ENCODE measurements around the gene CCDC148. TPM values are rescaled to one million over a fixed set of nuclear protein-coding genes. Genes with fewer than 3 reads are reported as not detected.

CCDC148 gene
- polyA plus RNA-seq, 2 of the 4 experiments (the other 2 are of a cell fraction), result 0.41 to 0.85 TPM

DNA sequence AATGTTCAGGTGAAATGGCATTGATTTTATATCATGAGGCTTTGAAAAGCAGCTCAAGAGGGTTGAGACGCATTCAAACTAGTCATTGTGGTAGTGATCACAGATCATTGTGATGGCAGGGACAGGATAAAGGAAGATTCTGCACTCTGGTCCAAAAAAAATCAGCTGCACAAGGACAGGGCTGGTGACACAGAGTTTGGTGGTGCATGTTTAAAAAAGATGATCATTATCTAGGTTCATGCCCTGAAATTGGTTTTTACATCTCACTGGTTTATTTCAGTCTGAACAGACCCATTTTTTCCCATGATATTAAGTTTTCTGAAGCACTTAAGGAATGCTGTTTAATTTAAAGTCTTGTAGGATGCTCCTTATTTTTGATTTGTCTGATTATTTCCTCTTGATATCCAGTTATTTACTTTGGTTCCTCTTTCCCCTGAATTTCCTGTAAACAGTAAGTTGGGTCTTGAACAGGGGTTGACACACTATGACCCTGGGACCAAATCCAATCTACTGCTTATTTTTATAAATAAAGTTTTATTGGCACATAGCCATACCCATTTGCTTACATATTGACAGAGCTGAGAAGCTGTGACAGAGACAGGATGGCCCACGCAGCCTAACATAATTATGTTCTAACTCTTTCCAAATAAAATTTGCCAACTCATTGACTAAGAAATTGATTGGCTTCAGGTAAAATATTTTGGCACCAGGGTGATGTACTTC, 256.5 kb downstream of the CCDC148 start:
- WGBS (ENCODE audit: missing lambda C conversion rate), result 80% methylated on average over 2 of the region's 2 CpGs
- H3K4me2 ChIP-seq, result no peak overlapping the region

More for the DNA sequence above, 256.5 kb downstream of the CCDC148 start:
- FAIRE-seq (no peak), ATAC-seq (no peak), DNase-seq (ENCODE audit: low read depth in 1 of 2, low spot score in 1 of 2) (no peak)
- ChIA-PET CTCF (interaction anchor here (0.8 kb wide), 1 partner anchor 22 kb away, joined by 3 read pairs; no protein-coding TSS in a partner anchor), POLR2A (no interaction called here)
- Histone ChIP-seq H3K9me3 (no peaks in the 10 kb centered on the region), H3K4me3 (no peak overlapping the region), H3K4me1 (peaks cover 5% of the 10 kb centered on the region; the same call in 1 of the 3 replicates), H3K27ac (no peak overlapping the region)
- TF ChIP-seq REST (IDR thresholded peaks at IDR 0.05) (no peak), EP300 (IDR thresholded peaks at IDR 0.05) (no peak), JUN (IDR thresholded peaks at IDR 0.05) (no peak), ESRRA (IDR thresholded peaks at IDR 0.05; ENCODE audit: borderline replicate concordance, low read length) (no peak), MAFK (IDR thresholded peaks at IDR 0.05; ENCODE audit: partially characterized antibody) (no peak), HOXA7 (CRISPR knock-in tag; IDR thresholded peaks at IDR 0.05) (no peak), PBX3 (IDR thresholded peaks at IDR 0.05) (no peak), HDAC2 (IDR thresholded peaks at IDR 0.05) (no peak), MYC (IDR thresholded peaks at IDR 0.05; ENCODE audit: borderline replicate concordance, low read length) (no peak), HOXB13 (CRISPR knock-in tag; IDR thresholded peaks at IDR 0.05; ENCODE audit: low read depth) (no peak), CTCF (IDR thresholded peaks at IDR 0.05) (no peak), ATOH8 (CRISPR knock-in tag; IDR thresholded peaks at IDR 0.05; ENCODE audit: low read depth) (no peak)
